Ovary (tissue), 3 donors: ENCODE results near the gene GDF10.

Experiments used
- EP300 ChIP-seq: sonication (generic); formaldehyde crosslinking; IDR thresholded peaks from one replicate; pipeline ENCODE4 v1.6.1; 2017; ENCODE audit warnings: antibody characterized with exemption
- POLR2A ChIP-seq: fragments of 450-650 bp; IDR thresholded peaks from one replicate; pipeline ENCODE4 v1.6.1; 2017; ENCODE audit warnings: antibody characterized with exemption, mild to moderate bottlenecking, moderate library complexity
- TF ChIP-seq, protein P1 (sequence below), 3 donors: fragments of 450-650 bp in 2 of 3; fragments of 200-600 bp in 1 of 3; IDR thresholded peaks; one replicate each; pipeline versions ENCODE4 v1.5.1 to v1.8.0; 2016 to 2022; ENCODE audit warnings: antibody characterized with exemption in 3 of 3, mild to moderate bottlenecking in 1 of 3
- donor health status: DM: no; HTN: no; CAD: no.

DNA sequence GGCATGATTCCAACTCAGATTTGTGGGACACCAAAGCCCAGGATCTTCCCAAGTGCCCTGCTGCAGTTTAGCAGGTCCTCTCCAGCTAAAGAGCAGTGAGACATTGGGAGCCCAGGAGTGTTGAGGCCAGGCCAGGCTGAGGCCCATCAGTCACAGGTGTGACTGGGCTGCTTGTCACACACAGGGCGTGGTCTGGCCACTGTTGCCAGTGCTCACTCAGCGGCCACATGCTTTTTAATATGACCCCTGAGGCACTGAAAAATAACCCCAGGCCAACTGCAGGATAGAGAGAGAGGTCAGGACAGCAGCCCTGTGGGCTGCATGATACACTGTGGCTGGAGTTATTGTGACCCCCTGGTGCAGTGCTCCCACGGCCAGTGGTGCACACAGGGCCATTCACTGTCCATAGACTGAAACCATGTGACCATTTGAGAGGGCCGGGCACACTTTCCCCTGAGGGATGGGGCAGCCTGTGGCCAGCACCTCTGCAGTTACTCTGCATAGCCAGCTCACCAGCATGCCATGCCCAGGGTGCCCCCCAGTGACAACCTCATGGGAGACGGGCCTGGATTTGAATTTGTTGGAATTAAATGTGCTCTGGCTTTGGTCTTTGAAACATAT lies 26.4 kb downstream of the GDF10 start:
- TF ChIP-seq, protein P1, sequence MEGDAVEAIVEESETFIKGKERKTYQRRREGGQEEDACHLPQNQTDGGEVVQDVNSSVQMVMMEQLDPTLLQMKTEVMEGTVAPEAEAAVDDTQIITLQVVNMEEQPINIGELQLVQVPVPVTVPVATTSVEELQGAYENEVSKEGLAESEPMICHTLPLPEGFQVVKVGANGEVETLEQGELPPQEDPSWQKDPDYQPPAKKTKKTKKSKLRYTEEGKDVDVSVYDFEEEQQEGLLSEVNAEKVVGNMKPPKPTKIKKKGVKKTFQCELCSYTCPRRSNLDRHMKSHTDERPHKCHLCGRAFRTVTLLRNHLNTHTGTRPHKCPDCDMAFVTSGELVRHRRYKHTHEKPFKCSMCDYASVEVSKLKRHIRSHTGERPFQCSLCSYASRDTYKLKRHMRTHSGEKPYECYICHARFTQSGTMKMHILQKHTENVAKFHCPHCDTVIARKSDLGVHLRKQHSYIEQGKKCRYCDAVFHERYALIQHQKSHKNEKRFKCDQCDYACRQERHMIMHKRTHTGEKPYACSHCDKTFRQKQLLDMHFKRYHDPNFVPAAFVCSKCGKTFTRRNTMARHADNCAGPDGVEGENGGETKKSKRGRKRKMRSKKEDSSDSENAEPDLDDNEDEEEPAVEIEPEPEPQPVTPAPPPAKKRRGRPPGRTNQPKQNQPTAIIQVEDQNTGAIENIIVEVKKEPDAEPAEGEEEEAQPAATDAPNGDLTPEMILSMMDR (IDR thresholded peaks at IDR 0.05) = no peak
- no peak for TF ChIP-seq POLR2A
- no peak for TF ChIP-seq EP300
